SKM-1 (cell line): ENCODE measurements around the gene CLK4.

Source experiments
- DNase-seq: peaks from one replicate; lab custom pipeline; 2025; ENCODE audit not compliant: unreplicated experiment; lab: John Stamatoyannopoulos, UW

CLK4 gene

DNA sequence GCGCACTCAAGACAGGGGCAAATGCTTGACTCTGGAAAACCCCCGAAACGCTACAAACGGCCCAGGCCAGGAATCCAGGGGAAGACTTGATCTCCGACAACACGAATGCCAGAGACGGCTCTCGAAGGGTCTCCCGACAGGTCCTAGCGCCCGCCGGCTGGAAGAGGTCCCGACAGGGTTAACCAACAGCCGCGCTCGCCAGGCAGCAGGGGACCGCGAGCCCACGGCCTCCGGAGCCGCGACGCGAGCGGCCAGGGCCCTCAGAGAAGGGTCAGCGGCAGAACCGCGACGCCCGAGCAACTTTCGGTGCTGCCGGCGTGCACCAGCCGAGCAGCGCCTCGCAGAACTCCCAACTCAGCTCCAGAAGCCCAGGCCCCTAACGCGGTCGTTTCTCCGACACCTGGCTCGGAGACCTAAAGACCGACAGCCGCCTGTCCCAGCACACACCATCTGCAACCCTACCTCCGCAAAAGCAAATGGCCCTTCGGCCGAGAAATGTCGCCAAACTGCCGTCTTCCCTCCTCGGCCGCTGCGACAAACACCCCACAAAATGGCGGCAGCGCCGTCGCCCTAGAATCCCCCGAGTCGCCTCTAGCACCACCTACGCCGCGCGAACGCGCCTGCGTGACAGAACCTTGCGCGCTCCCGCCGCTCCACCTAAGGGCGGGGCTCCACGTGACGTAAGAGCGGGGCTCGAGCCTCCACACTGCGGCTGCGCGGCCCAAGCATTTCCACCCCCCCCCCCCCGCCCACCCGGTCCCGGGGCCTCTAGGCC, at the start of gene CLK4:
CLK4 (minus strand) TSS at position 567 of the 775 bp plus-strand sequence. CDS start 3,634 bp downstream, outside the sequence.
- DNase-seq: peak; percentile 83

DNA sequence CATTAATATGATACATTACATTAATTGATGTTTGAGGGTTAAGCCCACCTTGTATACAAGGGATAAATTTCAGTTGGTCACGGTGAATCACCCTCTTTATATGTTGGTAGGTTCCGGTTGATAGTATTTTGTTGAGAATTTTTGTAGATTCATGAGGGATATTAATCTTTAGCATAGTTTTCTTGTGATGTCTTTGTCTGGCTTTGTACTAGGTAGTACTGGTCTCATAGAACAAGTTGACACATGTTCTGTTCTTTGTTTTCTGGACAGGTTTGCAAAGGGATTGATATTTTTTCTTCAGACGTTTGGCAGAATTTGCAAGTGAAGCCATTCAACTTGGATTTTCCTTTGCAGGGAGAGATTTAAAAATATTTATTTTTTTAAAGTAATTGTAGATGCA, 49.1 kb upstream of the CLK4 start:
- DNase-seq: no peak

DNA sequence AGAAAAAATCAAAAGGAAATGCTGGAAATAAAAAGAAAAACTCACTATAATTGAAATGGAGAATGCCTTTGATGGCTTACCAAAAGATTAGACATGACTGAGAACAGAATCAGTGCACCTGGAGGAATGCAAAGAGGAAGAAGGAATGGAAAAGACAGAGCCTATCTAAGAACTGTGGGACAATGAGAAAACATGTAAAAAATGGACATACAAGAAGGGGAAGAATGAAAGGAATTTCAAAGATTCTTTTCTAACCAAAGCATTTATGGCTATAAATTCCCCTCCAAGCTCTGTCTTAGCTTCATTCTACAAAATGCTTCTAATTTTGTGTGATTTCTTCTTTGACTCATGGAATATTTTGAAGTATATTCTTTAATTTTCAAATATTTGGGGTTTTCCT, 47.5 kb upstream of the CLK4 start:
- DNase-seq: no peak

DNA sequence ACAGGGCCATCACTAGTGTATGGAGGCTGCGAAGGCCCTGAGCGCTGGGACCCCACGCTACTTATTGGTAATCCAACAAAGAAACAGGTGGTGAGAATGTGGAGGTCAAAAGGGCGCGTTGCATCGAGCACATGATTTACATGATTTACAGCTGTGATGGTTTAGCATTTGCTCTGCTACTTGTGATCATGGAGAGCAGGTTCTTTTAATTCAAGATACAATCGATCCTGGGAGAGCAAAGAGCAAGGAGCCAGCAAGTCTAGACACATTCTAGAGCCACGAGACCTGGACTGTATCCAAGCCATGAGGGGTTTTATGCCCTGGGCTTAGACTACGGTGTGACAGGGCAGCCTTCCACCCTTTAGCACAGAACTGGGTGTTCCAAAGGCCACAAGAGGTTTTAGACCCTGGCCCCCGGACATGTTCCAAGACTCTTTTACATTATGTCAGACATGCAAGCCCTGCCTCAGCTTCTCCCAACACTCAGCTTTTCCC, 47.0 kb upstream of the CLK4 start:
- no peak for DNase-seq

DNA sequence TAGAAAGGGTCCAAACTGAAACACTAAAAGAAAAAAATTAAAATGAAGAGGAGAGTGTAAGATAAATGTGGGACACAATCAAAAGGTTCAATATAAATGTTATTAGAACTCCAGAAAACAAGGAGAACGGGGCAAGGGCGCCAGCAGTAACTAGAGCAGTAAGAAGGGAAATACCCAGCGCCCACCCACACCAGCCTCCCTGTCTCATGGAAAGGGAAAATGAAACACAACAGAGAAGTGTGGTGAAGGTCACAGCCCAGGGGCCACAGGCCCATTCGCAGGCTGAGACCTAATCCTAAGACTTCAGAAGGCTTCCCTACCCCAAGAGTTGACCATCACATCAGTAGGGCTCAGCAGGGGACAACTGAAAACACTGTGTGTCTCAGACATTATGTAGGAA, 45.8 kb upstream of the CLK4 start:
- DNase-seq: no peak

DNA sequence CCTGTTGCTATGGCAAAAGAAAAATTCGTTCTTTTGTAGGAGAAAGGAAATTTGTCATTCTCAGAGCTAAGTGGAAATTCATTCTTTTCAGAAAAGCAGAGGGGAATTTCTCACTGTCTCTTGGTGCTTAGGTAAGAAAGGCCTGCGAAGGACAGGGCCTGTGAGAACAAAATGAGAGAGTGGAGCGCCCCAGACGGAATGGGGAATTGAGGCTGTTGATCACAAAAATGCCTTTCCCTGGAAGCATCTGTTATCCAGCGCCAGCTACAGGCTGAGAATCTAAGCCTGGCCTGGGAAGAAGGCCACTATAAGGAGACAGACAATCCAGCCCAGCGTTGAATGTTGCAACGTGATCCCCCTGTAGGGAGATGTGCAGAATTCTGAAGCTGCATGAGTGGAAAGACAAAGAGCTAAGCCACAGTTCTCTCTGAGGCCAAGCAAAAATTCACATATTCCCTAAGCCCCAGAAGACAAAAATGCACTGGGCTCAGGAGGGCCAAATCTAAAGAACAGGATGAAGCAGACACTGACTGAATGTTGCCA, 44.8 kb upstream of the CLK4 start:
- no peak for DNase-seq

DNA sequence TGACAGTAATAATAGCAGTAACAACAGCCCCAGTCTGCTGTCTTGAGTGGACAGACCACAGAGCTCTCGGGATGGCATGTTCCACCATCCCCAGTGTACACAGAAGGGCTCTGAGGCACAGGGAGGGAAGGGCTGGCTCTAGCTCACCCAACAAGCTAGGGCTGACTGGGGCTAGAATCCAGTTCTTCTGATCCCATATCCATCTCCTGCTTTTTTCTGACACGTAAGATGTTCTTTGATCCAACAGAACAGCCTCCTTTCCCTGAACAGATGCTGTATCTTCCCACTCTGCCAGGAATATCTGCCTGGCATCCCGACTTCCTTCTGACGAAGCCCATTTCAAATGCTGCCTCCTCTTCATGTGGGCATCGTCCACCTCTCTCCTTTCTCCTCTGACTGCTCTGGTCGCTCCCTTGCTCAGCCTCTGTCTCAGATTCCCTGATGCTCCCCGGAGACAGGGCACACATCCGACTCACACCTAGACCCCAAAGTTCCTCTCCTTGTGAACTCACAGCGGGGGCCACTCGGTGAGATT, 43.6 kb upstream of the CLK4 start:
- DNase-seq: no peak

DNA sequence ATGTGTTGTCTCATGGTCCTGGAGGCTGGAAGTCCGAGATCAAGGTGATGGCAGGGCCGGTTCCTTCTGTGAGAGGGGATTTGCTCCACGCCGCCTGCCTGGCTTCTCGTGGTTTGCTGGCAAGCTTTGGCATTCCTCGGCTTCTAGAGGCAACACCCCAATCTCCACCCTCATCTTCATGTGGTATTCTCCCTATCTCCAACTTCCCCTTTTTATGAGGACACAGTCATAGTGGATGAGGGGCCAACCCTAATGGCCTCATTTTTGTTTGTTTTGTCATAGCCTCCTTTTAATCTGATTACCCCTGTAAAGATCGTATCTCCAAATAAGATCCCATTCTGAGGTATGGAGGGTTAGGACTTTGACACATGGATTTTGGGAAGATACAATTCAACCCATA, 41.7 kb upstream of the CLK4 start:
- DNase-seq: peak; percentile 47

DNA sequence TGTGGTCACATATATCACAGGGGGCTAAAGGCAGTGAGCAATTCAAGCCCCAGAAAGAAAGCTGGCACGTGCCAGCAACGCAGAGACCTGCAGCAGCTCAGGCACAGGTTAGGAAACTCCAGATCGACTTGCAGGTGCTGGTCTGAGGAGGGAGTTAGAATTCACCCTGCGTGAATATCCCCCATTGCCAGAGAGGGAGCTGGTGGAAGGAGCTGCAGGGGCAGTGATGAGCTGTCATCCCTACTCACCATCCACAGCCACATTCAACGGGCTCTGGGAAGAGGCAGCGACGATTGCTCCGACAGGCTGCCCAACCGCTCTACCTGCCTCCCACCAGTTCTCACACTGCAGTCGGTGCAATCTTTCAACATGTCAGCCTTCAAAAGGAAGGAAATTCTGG, 40.8 kb upstream of the CLK4 start:
- no peak for DNase-seq

DNA sequence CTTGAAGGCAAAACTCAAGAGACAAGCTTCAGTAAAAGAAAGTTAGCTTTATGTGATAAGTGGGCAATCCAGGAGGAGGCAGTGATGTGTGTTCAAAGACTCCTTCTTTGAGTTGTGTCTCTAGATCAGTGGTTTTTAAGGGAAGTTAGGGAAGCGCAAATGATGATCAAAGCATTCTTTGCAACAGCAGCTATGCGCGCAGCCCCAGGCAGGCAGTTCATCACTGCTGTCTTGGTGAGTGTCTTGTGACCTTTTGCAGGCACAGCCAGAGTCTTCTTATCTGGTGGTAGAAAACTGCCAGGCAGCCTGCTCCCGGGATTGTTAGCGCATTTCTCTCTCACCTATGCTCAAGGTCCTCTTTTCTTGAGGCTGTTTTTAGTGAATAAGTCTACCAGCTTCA, 40.3 kb upstream of the CLK4 start:
- no peak for DNase-seq

DNA sequence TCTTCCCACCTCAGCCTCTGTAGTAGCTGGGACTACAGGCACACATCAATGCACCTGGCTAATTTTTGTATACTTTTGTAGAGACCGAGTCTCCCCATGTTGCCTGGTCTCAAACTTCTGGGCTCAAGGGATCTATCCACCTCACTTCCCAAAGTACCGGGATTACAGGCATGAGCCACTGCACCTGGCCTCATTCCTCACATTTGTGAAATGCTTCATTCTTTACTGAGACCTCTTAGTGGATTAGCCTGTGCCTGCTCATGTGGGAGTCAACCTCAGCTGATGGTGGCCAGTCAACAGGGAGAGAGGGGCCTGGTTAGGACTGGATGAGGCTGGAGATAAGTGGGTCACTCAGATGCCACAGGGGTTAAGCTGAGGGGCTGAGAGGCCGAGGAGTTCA, 37.3 kb upstream of the CLK4 start:
- no peak for DNase-seq

DNA sequence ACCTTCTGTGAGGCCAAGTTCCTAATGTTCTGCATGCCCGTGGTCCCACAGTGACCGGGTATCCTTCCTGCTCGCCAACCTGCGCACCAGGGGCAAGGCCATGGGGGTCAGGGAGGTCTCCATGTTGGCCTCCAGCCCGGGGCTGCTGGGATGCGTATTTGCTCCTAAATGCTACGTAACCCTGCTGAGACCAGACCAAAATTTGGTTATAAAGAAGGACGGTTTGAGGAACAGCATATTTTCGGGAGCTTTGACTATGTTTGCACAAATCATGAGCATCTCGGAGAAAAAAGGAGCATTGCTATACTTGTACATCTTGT, 35.7 kb upstream of the CLK4 start:
- no peak for DNase-seq

DNA sequence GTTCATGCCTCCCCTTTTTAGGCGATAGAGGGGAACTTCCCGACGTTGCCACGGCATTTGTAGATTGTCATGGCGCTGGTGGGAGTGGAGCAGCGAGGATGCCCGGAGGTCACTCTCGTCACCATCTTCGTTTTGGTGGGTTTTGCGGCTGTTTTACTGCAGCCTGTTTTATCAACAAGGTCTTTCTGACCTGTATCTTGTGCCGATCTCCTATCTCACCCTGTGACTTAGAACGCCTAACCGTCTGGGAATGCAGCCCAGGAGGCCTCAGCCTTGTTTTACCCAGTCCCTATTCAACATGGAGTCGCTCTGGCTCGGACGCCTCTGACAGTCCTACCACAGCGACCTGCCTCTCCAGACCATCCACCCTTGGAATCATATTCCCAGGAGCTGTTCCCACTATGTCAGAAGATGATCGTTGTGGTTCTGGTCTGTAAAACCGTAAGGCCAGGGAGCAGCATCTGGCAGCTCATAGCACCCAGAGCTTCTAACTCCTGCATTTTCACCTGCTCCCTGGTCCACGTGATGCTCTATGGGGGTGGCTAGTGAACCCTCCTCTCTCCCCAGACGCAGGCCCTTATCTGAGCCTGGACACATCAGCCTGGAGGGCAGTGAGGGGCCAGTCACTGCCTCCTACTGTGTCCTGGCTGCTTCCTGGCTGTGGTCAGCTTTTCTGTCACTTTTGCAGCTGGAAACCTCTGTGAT, 35.1 kb upstream of the CLK4 start:
- DNase-seq: no peak

DNA sequence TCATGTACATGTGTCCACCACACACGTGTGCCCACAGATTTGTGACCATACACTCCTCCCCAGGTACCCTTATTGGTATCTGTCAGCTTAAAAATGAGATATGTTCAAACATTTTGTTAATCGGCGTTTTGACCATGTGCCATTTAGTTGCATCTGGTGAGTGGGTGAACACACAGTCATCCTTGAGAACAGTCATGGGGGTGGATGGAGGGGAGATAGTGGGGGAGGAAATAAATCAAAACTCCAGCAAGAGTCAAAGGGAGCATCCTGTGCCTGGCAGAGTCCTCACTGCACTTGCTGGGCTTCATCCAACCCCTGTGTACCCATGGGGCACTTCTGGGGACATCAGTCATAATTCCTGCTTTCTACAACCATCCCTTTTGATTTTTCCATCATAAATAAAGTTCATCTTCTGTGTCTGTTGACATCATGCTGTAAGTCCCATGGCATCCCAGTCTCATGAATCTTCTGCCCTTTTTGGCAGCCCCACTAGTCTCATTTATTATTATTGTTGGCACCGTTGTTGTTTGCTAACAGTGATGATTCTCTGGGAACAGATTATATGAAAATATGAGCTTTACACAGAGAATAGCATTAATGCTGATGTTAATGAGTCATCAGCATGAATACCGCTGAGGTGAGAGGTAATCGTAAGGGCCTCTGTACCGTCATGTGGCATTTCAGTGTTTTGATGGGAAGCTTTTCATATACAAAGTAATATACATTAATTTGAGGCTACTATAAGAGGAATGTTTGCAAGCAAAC, 24.4 kb upstream of the CLK4 start:
- DNase-seq: no peak

DNA sequence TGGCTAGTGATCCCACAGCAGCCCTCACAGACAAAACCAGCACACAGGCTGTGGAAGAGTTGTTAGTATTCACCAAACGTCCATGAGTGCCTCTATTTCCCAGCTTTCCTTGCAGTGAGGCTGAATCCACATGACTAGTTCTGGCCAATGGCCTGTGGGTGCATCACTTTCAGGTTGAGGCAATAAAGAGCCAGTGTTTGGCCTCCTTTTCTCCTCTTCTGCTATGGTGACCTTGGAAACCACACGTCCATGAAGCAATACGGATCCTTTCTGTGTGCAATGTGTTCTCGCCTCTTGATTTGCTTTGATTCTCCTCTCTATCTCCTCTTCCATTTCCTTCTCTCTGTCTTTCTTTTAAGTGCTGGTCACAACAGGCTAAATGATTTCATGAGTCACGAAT, 23.4 kb upstream of the CLK4 start:
- no peak for DNase-seq

DNA sequence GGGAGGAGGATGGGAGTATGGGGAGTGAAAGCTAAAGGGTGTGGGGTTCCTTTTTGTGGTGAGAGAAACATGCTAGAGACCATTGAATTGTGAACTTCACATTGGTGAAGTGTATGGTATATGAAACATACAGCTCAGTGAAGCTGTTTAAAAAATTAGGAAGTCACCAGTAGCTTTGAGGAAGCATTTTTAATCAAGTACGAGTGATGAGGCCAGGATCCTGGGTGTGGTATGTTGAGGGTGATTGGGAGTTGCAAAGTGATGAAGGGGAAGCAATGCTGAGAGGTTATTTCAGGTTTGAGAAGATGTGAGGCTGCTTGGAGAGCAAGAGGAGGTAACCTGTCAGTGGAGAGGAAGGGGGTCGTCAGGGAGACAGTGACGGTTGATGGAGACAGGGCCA, 22.7 kb upstream of the CLK4 start:
- DNase-seq: peak; percentile 16

DNA sequence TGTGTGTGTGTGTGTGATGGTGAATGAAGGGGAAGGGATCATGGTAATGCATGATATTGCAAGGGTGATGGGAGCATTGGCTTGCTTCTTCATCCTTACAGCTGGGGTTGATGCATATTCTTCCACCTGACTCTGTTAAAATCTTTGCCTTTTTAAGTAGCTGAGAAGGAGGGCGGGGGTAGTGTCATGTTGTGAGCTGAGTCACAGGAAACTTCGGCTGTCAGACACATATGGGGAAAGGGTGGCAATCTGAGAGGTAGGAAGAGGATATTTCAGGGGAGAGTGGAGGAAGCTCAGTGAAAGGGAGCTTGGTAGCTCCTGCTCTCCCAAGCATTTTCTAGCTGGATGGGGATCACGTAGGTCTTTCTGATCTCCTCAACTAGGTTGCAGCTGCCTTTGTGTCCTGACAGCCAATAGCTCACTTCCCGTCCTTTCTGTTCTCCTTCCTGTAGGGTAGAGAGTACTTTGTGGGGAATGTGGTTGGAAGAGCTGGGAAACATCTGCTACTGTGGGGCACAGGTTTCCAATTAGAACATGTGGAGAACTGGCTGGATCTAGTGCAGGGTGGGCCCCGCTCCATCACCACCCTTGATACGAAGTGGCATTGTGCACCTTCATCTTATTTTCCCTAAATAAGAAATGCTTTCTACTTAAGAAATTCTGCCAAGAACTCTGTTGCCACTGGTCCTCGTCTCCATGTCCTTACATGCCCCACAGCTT, 18.1 kb upstream of the CLK4 start:
- no peak for DNase-seq

DNA sequence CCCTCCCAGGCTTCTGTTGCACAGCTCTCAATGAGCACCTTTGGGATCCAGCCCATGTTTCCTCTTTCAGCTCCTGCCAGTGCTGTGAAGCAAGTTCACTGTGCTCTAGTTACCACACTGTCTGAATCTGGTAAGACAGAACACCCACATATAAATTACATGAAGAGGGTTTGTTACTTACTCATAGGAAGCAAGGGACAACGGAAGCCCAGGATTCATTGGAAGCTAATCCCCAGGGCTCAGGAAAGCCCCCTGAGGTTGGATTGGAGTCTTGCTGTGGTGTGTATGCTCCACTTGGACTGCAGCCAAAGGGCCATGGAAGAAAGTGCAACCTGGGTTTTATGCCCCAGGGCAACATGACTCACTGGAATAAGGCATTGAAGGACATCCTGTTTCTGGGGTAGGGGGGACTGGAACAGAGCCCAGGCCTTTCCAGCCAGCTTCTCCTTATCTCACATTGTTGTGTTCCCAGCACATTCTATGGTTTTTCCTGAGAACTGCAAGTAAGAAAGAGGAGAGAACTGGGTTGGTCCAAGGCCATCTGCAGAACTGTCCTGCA, 15.6 kb upstream of the CLK4 start:
- DNase-seq: no peak

DNA sequence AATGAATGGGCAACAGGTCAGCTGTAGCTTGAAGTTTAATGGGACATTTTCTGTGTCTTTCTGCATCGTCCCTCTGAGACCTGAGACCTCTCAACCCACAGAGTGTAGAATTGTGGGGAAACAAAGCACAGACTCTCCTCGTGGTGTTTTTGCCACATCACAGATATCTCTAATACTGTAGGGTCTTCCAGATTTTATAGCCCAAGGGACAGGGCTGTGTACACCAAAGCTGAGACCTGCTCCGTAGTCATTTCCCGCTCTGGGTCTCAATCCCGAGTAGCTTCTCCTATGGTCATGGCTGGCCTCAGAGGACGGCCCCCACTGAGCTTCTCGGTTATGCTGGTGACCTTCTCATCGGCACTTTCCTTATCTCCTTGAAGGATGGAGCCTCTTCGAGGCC, 14.9 kb upstream of the CLK4 start:
- no peak for DNase-seq

DNA sequence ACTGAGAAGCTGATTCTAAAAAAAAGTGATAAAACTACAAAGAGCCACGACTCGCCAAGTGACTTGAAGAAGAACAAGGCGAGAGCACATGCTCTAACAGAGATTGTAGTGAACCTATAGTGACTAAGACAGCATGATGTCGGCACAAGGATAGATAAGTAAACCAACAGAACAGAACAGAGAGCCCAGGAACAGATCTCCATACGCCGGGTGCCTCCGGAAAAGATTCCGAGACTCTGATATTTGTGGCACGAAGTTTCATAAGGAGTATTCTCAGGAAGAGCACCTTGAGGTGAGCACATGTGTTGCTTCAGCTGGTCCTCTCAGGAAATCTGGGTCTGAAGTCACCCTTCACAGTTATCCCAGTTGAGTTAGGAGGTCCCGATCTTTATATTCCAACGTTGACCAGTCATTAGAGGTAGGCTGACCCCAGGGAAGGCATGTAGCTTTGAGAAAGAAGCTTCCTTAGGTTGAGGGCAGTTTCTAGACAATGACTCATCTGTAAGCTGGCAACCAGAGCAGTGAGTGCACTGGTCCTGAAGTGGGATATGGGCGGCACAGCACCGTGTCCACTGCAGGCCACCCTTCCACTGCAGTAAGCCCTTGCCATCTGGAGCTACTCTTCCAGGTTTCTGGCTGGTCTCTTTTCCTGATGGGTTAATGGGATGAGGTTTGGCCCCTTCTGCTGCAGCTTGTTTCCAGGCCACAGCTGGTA, 13.6 kb upstream of the CLK4 start:
- no peak for DNase-seq
